NCI-H1694 treated with DMSO at 0.1 percent for 48 hours (cell line): ENCODE data around the gene PTOV1.

Experiments used
- DNase-seq: peaks from one replicate; lab custom pipeline; 2025; lab: John Stamatoyannopoulos, UW

The PTOV1 gene

DNA sequence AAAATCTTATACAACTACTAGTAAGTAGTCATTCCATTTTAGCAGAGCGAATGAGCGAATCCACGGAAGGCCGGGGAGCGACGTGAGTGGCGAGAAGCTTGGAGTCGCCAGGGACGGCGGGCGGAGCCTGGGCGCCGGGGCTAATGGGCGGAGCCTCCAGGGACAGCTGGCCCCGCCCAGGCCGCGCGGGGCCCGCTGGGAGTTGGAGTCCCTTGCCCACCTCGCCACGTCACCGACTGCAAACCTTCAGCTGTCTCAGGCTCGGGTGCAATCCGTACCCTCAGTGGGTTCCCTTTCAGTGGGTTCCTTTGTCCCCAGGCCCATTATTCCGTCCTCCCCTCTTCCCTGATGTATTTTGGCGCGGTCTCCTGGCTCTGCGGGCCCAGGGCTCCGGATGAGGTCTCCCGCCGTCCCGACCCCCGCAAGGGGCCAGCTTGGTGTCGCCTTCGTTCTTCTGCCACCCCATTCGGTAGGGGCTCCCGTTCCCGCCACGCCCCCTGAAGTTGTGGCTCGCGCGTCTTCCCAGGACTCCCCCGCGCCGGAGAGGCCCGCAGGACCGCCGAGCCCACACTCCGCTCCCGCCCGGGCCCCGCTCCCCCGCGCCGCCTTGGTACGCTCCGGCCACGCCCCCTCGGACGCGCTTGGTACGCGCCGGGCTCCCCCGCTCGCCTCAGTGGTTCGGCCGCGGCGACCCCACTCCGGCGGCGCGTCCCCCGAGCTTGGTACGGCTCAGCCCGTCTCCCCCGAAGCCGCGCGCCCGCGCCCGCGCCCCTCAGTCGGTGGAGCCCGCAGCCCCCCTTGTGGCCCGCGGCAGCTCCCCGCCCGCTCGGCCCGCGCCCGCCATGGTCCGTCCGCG is at the start of gene PTOV1:
PTOV1 (plus strand) TSS at position 673 of the 856 bp plus-strand sequence.
- DNase-seq, result peak; percentile 81

DNA sequence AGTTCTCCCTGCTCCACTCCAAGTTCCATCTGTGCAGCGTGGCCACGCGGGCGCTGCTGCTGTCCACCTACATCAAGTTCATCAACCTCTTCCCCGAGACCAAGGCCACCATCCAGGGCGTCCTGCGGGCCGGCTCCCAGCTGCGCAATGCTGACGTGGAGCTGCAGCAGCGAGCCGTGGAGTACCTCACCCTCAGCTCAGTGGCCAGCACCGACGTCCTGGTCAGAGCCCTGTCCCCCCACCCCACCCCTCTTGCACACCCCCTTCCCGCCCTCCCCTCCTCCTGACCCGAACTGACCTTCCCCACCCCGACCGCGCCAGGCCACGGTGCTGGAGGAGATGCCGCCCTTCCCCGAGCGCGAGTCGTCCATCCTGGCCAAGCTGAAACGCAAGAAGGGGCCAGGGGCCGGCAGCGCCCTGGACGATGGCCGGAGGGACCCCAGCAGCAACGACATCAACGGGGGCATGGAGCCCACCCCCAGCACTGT is 49.5 kb upstream of the PTOV1 start:
- no peak for DNase-seq

DNA sequence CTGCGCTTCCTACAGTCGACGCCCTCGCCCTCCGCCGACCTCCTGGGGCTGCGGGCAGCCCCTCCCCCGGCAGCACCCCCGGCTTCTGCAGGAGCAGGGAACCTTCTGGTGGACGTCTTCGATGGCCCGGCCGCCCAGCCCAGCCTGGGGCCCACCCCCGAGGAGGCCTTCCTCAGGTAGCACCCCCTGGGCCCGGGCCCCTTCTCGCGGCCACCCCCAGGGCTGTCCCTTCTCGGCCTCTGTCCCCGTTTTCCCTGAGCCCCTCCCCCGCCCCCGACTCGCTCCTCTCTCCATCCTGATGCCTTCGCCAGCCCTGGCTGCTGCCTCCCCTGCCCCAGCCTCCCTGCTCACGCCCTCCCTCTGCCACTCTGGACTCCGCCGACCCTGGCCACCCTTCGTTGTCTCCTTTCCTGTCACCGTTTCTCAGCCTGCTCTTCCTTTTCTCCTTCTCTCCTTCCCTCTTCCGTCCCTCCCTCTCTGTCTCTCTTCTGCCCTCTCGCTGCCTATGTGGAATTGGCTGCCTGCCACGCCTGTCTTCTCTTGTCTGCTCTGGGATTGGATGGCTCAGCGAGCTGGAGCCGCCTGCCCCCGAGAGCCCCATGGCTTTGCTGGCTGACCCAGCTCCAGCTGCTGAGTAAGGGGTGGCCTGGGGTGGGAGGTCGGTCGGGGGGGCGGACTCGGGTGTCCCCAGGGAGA is 48.8 kb upstream of the PTOV1 start:
- peak; percentile 85 for DNase-seq

DNA sequence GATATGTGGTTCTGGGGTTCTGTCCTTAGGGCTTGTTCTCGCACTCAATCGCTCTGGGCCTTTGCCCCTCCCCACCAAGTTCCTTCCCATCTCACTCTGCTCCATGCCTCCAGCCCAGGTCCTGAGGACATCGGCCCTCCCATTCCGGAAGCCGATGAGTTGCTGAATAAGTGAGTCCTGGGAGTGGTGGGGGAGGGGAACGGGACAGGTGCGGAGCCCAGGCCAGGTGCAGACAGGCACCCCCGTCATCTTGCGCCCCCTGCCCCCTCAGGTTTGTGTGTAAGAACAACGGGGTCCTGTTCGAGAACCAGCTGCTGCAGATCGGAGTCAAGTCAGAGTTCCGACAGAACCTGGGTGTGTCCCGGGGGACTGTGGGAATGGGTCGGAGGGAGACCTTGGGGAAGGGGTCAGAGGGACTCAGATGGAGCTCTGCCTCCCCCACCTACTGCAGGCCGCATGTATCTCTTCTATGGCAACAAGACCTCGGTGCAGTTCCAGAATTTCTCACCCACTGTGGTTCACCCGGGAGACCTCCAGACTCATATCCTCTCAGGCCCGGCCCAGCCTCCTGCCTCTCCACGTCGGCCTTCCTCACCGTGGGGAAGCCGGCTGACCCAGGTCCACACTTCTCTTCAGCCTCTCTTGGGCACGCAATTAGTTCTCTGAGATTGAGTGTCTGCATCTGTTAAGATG is 48.0 kb upstream of the PTOV1 start:
- DNase-seq, result no peak

DNA sequence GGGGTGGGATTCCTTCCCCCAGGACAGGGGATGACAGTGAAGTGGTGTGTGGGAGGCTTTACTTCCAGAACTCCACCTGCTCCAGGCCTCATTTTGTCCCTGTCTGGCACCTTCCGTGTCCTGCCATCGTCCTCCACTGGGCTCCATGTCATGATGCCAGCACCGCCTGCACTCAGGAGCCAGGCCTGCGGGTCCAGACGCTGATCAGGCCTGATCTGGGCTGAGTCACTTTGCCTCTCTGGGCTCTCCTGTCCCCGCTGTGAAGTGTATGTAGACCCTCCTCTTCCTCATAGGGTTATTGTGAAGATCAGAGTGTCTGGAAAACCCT is 47.5 kb upstream of the PTOV1 start:
- no peak for DNase-seq

DNA sequence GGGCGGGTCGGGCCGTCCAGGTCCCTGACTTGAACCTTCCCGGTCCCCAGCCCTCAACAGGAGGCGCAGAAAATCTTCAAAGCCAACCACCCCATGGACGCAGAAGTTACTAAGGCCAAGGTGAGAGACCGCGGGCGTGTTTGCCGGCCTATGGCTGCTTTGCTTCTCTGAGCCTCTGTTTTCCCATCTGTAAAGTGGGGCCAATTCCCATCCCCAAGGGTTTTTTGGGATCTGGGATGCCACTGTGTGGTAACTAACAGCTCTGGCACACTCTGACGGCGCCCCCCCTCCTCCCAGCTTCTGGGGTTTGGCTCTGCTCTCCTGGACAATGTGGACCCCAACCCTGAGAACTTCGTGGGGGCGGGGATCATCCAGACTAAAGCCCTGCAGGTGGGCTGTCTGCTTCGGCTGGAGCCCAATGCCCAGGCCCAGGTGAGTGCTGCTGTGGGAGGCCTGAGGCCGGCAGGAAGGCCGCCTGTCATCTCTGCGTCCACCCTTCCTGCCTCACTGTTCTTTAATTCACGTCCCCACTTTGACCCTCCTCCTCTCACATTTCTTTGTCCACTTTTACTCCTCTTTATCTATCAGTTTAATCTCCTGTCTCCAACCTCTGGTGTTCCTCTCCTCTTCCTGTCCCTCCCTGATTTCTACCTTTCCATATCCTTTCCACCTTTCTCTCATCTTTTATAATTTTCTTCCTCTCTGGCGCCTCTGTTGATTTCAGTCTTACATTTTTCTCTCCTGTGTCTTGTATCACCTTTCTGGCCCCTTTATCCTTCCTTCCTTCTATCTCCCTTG is 44.9 kb upstream of the PTOV1 start:
- DNase-seq, result no peak

DNA sequence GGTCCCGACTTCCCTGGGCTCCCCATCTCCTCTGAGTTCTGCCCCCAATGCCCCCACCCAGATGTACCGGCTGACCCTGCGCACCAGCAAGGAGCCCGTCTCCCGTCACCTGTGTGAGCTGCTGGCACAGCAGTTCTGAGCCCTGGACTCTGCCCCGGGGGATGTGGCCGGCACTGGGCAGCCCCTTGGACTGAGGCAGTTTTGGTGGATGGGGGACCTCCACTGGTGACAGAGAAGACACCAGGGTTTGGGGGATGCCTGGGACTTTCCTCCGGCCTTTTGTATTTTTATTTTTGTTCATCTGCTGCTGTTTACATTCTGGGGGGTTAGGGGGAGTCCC is 44.4 kb upstream of the PTOV1 start:
- DNase-seq, result no peak

DNA sequence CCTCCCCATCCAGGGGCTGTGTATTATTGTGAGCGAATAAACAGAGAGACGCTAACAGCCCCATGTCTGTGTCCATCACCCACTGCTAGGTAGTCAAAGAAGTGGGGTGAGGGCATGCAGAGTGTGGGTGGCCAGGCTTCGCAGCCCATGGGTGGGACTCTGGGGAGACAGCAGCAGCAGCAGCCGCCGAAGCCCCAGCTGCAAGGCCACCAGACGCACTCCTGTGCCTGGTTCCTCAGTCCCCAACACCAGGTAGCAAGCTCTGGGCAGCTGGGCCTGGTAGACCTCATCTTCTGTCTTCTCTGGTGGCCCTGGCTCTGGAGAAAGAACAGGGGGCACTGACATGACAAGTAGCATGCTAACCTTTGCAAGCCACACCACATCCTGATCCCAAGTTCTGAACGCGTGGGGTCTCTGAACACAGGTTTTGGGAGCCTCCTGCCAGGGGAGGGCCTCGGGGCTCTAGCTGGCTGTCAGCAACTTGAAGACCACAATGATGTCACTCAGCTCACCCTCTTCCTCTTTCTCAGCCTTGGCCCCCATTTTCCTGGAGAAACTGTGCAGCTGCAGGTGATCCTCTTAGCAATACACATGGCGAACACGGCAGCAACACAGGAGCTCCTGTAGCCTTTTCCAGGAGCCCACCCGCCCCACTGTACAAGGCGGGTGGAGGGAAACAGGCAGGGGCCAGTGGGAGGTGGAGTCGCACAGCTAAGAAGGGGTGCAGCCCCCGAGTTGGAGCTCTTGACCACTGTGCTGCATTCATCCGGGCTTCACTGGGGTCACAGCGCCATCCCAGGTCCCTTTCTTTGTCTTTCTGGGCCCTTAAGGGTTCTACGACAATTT is 43.7 kb upstream of the PTOV1 start:
- no peak for DNase-seq

DNA sequence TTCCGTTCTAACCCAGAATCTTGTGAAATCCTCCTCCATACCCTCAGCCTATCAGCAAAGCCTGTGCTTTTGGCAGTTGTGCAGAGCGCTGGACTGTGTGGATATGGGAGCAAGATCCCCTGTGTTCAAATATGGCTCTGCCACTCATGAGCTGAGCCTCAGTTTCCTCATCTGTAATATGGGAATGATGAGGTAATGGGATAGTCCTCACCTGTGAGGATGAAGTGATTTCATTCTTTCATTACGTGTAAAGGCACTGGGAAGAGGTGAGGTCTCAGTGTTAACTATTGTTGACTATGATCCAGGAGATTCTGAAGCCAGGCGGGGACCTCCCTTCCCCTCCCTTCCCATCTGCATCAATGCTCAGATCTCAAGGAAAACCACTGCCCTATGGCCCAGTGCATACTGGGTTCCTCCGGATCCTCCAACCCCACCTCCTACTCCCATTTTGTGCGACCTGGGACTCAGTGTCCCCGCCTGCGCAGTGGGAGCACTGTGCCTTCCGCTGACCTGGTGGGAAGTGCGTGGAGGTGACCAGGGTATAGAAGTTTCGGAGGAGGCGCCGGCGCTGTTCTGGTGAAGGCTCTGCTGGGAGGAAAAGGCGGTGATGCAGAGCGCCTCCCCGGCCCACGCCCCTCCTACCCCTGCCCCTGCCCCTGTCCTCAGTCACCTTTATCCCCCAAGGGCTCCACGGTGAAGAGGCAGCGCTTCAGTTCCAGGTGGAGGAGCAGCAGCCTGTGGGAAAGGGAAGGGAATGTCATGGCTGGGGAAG is 42.9 kb upstream of the PTOV1 start:
- no peak for DNase-seq

DNA sequence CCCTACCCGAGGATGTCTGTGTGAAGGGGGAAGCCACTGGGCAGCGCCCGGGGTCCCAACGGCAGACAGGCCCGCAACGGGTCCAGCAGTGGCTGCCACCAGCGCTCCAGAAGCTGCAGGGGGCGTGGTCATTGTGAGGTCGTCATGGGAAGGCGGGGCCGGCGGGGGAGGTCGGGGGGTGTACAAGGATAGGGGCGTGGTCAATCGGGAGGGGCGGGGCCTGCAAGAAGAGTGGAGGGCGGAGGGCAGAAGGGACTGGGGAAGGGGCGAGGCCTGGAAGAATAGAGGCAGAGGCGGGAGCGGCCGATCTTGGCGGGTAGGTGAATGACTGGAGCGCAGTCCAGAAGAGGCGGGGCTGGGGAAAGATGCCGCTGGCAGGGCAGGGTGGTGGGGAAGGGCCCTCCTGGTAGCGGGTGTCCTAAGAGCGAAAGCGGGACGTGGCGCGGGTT is 42.2 kb upstream of the PTOV1 start:
- DNase-seq, result peak; percentile 36

DNA sequence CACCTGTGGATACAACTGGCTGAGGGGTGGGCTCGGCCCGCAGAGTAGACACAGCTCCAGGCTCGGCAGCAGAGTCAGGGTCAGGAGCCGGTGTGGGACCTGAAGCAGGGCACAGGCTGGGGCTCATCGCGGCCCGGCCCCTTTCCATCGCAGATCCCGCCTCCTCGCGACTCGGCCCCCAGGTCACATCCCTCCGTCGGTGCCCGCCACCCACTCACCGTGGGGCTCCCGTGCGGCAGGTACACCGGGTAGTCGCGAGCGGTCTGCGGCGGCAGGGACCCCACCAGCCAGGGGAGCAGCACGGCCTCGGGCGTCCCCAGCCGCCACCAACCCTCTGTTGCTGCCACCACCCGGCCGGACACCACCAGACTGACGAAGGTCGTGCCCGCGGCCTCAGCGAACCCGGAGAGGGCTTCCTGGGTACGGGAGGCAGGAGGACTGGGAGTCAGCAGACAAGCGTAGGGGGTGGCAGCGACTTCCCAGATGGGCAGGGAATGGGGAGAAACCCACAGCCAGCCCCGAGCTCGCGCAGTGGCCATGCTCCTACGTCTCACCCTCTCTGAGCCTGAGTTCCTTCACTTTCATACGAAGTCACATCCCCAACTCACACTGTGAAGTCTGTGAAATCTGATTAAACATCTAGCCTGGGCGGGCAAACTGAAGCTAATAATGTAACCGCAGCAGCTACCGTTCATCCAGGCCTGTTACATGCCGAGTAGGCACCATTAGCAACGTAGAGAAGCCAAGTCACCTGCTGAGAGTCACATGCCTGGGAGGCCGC is 41.6 kb upstream of the PTOV1 start:
- DNase-seq, result peak; percentile 36

DNA sequence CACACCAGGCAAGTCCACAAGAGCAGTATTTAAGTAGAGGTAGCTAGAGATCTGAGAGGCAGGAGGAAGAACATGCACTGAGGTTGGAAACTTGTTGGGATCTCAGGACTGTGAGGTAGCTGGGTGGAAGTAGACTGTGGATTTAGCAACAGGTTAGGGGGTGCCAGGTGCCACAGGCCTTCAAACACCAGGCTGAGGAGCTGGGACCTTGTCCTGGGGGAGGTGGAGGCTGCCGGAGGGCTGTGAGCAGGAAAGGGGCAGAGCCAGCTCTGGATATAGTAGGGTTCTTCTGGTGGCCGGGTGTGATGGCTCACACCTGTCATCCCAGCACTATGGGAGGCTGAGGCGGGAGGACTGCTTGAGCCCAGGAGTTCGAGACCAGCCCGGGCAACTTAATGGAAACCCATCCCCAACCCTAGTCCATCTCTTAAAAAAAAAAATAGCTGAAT is 41.0 kb upstream of the PTOV1 start:
- no peak for DNase-seq

DNA sequence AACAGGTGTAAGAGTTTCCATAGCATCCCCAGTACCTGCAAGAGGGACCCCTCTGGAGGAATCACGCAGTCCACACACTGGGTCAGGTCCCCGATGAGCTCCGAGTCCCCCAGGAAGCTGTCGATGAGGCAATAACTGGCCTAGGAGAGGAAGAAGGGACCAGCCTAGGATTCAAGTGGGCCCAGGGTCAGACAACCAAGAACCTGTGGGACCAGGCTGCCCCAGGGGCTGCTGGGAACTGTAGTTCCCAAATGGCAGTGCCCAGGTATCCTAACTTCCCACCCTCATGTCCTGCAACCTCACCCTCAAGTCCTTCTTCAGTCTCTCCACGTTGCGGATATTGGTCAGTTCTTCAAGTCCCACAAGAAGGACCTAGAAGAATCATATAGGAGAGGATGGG is 39.6 kb upstream of the PTOV1 start:
- DNase-seq, result no peak

DNA sequence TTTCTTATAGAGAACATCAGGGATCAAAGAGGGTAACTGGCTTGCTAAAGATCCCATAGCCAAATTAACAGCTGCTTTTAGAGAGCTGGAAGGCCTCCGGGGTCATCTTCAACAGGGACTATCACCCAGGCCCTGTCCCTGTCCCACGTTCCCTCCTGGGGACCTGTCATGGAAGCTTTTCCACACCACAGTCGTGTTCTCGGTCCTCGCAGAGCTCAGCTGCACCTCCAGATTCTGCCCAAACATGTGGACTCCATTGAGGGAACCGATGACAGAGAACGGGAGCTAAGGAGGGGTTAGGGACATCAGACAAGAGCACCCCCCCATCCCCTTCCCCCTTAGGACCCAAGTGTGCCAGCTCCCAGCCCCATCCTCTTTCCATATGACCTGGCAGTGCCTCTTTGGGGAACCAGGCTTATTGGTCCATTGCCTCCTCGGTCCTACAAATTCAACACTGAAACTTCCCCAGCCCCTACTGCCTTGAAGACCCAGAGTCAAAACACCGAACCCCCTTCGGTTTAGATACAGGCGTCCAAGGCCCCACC is 38.4 kb upstream of the PTOV1 start:
- DNase-seq, result no peak

DNA sequence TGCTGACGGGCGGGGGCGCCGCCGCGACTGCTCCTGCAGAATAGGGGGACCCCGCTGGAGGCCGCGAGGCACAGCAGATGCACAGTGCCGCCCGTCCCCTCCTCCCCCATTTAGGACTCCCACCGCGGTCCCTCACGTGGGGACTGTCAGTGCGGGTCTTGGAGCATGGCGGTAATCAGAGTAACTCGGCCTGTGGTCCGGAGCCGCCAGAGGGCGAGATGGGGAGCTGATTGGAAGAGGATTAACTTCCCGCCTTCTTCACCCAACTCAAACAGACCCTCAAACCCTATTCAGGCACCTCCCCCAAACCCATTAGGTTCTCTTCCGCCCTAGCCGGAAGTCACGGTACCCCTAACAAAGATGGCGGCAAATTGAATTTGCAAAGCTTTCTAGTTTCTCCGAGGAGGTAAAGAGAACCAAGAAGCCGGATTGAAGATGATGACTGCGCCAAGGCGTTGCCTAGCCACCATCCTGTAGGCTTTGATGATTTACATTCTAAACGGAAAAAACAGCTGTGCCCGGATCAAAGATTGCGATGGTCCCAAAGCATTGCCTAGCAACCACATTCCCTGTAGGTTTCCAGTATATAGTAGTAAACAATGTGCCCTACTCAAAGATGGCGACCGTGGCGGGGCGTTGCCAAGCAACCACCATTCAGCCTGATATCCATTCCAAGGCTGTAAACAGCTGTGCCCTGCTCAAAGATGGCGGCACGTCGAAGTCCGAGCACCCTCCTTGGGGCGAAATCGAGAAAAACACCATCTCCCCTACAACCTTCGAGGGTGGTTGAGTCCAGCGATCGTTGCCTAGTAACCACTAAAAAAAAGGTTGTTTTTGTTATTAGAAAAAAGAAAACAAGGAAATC is 37.7 kb upstream of the PTOV1 start, which contains the start of gene FUZ:
FUZ (minus strand) TSS at position 296 of the 865 bp plus-strand sequence; CDS start at position 110, 186 bp downstream.
- peak; percentile 97 for DNase-seq

DNA sequence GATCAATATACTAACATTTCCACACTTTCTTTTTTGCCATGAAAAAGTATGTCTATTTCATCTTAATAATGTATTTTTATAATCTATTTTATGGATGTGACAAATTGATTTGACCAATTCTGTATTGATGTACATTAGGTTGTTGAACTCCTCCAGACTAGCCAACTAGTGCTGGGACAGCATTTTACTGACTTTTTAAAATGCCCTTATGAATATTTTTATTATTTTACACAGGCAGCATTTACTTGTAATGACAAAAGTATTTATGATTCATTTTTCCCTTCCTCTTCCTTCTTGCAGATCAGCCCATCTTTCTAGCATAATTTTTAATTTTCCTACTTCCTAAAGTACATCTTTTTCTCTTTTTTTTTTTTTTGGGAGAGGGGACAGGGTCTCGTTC is 36.9 kb upstream of the PTOV1 start:
- DNase-seq, result no peak

DNA sequence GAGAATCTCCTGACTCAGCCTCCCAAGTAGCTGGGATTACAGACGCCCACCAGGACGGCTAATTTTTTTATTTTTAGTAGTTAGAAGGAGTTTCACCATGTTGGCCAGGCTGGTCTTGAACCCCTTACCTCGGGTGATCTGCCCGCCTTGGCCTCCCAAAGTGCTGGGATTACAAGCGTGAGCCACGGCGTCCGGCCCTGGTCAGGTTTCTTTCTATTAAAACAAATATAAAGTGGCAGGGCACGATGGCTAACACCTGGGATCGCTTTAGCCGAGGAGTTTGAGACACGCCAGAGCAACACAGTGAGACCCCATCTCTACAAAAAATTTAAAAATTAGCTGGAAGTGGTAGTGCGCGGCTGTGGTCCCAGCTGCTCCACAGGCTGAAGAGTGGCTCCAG is 34.4 kb upstream of the PTOV1 start:
- DNase-seq, result no peak
